Inferior parietal cortex (tissue), 1 donor: ENCODE data around the gene KCNE1.
"Not testable (repeated sequence)": the region's sequence is repeated elsewhere in the genome, so short reads cannot be mapped to it uniquely, and the experiment has no call there.

Experiments used
- DNase-seq: peaks from one replicate; pipeline ENCODE4 v3.0.0-alpha.2; 2016; ENCODE audit errors: extremely low spot score

The KCNE1 gene

DNA sequence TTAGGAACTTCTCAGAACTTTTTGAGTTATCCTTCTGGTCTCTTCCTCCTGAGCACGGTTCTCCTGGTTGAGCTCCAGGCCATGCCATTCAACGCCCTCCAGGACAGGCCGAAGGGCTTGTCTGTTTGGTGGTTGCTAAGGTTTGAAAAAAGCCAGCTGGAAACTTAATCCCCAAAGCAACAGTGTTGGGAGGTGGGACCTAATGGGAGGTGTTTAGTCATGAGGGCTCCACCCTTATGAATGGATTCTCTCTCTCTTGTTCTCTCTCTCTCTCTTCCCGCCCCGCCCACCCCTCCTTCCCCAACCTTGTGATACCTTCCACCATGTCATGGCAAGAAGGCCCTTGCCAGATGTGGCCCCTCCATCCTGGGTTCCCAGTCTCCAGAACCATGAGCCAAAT, 829 bp downstream of the KCNE1 start:
- no peak for DNase-seq

DNA sequence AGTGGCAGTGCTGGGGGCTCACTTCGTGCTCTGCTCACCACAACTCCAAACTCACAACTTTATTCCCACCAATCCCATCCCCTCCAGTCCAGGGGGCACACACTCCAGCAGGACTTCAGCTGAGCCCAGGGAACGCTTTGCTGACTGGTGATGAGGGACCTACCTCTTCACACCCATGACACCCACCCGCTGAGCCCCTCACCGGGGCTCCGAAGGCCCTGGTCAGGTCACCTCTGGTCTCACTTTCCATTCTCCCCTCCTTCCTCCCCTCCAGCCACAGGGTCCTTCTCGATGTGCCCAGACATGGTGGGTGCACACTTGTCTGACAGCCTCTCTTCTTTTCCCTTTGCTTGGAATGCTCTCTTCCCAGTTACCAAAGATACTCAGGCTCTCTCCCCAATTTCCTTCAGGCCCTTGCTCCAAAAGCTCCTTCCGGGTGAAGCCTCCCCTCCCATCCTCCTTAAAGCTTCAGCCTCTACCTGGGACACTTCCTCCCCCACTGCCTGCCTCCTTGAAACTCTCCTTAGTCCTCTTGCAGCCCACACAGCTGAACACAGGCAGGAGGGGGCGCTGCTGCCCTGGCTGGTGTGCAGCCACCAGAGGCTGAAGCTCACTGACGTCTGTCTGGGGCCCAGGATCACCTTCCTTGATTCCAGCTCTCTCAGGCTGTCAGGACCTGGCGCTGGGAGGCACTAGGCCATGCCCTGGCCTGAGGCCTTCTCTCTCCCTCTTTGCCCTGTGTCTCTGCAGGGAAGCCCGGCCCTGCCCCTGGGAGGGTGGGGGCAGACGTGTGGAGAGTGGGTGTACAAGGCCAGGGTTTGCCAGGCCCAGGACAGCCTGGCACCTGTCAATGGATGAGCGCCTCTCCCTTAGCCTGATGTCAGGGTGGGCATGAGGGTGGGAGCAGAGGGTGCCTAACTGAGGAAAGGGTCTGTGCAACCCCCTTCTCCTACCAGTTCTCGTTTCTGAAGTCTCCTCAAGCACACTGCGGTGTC, 1.6 kb downstream of the KCNE1 start:
- DNase-seq = no peak

- no peak for DNase-seq
Measured at GRCh38 chr21:34509151-34509550, 2.9 kb downstream of the KCNE1 start.

- no peak for DNase-seq
Measured at GRCh38 chr21:34504595-34504994, 7.4 kb downstream of the KCNE1 start.

DNA sequence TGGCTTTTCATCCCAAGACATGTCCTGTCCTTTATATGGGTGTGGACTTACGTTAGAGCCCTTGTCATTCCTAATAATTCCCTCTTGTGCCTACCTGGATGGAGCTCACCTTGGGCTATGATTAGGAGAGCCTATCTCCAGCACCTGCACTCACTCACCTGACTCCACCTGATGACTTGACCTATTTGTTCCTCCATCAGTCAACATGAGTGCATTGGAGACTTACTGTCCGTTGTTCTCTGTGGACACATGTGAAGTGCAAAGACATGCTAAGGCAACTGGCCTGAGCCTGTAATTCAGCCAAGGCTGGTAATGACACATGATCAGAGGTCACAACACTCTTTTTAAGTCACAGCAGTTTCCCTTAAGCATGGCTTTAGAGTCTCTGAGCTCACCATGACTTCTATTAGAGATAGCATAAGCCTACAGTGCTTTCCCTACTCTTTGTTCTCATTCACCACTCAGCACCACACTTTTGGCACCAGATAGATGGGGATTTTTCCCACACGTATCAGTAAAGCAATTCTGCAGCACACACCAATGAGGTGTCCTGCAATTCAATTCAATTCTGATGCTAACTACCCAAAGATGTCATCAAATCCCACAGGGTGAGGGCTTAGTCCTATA, 9.4 kb downstream of the KCNE1 start:
- DNase-seq = no peak

- DNase-seq = no peak
Measured at GRCh38 chr21:34501716-34502115, 10.3 kb downstream of the KCNE1 start.

DNA sequence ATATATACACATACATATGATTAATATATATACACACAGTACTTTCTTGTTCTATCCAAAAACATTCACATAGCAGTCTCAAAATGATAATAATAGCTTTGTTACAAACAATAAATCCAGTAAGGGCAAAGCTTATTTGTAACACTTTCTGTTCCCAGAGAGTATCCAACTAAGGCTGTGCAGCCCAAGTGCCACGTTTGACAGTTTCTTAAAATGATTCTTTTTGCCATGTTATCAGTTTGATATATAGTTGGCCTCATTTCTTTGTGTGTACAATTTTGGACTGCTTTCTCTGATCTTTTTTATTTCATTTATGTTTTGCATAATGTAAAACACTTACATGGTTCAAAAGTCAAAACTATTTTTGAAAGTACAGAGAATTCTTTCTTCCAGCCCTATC, 11.8 kb downstream of the KCNE1 start:
- DNase-seq = no peak

DNA sequence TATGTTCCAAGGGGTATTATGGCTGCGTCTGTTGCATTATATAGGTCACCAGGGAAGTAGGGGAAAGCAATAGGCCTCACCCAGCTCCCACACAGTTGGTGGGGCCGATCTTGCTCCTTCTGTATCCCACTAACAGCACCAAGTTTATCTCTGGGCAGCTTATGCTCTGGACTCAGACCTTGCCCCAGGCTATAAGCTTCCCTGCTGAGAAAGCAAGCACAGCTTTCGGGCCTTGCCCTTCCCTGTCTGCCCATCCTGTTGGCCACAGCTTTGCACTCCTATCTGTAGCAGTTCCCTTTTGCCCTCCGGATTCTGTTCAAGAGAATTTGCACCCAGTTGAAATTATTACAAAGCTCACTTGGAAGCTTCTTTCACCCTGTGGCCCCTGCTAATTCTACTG, 12.9 kb downstream of the KCNE1 start:
- DNase-seq = no peak

DNA sequence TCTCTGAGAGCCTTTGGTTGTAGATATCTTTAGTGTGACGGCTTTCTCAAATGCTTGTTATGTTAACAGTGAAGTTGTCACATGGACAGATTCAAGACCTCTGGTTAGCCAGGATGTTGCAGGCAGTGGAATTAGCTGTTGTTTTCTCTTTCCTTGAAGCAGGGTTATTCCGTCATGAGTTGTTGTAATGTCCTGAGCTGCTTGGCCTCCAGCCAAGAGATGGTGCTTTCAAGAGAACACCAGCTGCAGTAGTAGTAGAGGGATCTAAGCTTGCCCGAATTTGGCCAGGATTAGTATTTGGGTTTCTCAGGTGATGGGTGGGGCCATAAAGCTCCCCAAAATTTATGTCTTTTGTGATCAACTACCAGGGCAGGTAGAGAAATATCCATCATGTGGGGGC, 13.4 kb downstream of the KCNE1 start:
- DNase-seq = no peak

DNA sequence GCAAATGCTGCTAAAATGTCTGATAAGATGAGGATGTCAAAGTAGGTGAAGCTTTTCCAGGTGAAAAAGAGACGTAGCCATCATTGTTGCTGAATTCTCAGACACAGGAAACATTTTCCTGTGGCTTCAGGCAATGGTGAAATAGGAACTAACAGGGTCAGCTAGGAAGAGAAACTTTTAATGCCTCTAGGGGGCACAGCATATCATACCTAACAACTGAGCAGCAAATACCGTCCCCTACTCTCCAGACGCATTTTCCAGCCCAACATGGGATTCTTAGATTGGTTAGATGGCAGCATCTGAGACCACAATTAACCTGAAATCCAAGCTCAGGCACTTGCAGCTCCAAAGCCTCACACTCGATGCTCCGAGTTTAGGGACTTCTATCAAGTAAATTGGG, 28.2 kb downstream of the KCNE1 start:
- DNase-seq = not testable (repeated sequence)

GRCh38 chr21:34483435-34483834, 28.6 kb downstream of the KCNE1 start:
- DNase-seq = not testable (repeated sequence)

- not testable (repeated sequence) for DNase-seq
Measured at GRCh38 chr21:34467333-34467732, 44.7 kb downstream of the KCNE1 start.

DNA sequence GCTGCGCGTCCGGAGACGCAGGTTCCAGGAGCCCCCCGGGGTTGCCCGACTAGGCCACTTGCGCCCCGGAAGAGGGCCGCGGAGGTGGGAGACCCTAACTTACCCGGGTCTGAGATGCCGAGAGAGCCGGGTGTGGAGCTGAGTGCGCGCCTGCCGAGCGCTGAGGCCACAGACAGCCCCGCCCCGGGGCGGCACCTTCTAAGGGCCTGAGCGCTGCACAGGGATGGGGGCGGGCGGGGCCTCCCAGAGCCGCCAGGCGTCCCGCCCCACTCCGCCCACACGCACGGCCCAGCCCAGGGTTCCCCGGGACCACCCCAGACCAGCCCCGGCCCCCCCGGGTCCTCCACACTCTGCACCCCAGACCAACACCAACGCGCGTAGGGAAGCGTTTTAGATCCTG, 52.6 kb downstream of the KCNE1 start:
- not testable (repeated sequence) for DNase-seq

DNA sequence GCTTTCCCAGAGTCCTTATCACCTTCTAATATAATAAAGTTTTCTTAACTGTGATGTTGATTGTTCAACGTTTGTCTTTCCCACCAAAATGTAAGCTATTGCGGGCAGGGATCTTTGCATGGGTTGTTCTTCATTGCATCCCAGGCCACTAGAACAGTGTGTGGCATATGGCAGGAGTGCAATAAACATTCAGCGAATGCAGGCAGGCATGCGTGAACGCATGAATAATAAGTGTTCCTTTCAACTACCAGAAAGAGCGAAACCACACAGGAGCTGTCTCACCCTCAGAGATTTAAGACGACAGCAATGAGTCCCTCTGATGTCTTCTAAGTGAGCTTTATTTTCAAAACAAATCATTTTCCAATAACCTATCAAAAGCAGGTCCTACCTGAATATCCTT, 53.7 kb downstream of the KCNE1 start:
- DNase-seq = not testable (repeated sequence)

GRCh38 chr21:34456180-34456579, 55.8 kb downstream of the KCNE1 start:
- DNase-seq = not testable (repeated sequence)

GRCh38 chr21:34455628-34456027, 56.4 kb downstream of the KCNE1 start:
- DNase-seq = not testable (repeated sequence)

DNA sequence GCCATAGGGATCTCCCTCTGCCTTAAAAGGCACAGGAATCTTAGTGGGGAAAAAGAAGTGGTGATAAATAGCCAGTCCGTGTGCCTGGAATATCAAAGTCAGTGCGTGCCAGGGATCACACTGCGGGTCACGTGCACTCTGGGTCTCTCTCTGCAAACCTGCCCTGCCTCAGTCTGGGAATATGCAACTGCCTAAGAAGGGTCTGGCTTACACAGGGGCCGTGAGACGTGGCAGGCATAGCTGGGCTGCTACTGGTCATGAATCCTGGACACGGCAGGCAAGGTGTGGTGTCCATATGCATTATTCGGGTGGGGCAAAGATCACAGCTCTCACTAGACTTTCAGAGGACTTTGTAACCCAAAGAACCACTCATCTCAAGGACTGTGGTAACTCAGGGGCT, 65.0 kb downstream of the KCNE1 start:
- DNase-seq = not testable (repeated sequence)

DNA sequence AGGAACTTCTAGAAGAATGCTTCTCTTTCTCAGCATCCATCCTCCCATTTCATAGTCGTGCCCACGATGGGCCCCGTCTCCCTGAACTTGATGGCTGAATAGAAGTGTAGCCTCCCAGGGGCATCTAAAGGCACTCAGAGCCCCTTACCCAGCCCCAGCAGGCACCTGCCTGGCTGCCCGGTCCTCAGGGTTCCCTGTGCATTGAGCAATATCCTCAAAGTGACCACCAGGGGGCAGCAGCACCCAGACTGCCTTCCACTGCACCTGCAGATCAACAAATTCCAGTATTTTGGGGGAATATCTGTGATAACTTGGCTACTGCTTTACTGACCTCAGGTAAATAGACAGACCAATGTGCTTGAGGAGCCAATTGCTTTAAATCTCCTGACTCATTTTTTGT, 68.5 kb downstream of the KCNE1 start:
- DNase-seq = not testable (repeated sequence)

DNA sequence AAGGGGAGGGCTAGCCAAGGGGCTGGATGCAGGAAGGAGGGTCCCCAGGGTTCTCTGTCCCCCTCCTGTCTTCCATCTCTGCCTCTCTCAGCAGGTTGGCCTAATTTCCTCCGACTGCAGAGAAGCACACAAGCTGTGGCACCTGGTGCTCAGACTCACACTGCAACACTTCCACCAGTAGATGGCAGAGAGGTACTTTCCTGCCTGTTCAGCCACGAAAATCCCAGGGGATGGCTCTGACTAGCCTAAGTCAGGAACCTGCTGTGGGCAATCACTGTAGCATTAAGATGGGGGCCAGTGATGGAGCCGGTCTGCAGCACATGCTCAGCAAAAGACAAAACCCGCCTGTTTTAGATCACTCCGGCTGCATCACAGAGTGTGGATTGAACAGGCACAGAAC, 82.3 kb downstream of the KCNE1 start:
- DNase-seq = not testable (repeated sequence)

GRCh38 chr21:34428441-34428840, 83.6 kb downstream of the KCNE1 start:
- not testable (repeated sequence) for DNase-seq

- not testable (repeated sequence) for DNase-seq
Measured at GRCh38 chr21:34427339-34427738, 84.7 kb downstream of the KCNE1 start.

GRCh38 chr21:34423805-34424204, 88.2 kb downstream of the KCNE1 start, which contains the start of gene SMIM34:
Gene SMIM34 (minus strand): TSS chr21:34423951. CDS start chr21:34423839, 112 bp downstream.
- DNase-seq = not testable (repeated sequence)
